ENCODE results near the gene GALNT18.

DNA sequence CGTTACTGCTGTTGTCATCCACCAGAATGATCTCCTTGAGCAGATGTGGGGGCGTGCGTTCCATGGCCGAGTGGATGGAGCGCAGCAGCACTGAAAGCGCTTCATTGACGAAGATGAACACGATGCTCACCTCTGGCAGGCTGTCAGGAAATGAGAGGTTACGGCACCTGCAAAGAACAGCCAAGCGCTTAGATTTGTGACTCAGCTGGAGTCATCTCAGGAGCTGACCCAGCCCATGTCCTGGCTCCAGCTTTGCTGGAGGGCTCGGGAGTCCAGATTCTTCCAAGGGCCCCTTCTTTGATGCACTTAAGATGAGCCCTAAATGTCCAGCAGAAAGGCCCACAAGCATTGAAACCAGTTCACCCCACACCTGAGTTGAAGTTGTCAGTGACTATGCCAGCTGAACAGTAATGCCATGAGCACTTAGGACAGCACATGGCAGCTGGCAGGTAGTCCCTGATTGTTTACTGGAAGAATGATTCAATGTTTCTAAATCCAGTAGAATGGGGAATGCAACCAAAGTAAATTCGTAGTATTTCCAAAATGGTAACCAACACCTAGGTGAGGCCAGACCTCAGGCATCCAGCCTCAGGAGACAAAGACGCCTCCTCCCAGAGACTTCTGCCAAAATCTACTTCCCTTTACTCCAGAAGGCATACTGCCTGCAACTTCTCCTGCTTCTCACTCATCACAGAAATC is 189.0 kb downstream of the GALNT18 start:
- no peak for TF ChIP-seq ISL1 (CRISPR knock-in tag; IDR thresholded peaks at IDR 0.05)
- no peak for TF ChIP-seq GLIS3 (CRISPR knock-in tag; IDR thresholded peaks at IDR 0.05)
- TF ChIP-seq, protein P1, sequence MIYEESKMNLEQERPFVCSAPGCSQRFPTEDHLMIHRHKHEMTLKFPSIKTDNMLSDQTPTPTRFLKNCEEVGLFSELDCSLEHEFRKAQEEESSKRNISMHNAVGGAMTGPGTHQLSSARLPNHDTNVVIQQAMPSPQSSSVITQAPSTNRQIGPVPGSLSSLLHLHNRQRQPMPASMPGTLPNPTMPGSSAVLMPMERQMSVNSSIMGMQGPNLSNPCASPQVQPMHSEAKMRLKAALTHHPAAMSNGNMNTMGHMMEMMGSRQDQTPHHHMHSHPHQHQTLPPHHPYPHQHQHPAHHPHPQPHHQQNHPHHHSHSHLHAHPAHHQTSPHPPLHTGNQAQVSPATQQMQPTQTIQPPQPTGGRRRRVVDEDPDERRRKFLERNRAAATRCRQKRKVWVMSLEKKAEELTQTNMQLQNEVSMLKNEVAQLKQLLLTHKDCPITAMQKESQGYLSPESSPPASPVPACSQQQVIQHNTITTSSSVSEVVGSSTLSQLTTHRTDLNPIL (CRISPR knock-in tag; IDR thresholded peaks at IDR 0.05; ENCODE audit: low read depth), result no peak
- TF ChIP-seq SNAI2 (CRISPR knock-in tag; IDR thresholded peaks at IDR 0.05), result no peak
- TF ChIP-seq ZC3H10 (CRISPR knock-in tag; IDR thresholded peaks at IDR 0.05), result no peak

Data from SK-N-SH treated with all-trans-retinoic acid at 6 μM for 48 hours (cell line).